Endothelial cell of umbilical vein (primary cell): Measurements from ENCODE around the gene PDE4B. TPM values are rescaled to one million over a fixed set of nuclear protein-coding genes. Genes with fewer than 3 reads are reported as not detected.
"Not testable (repeated sequence)": the region's sequence is repeated elsewhere in the genome, so short reads cannot be mapped to it uniquely, and the experiment has no call there.

ENCODE experiments used
- BruUV-seq: library from RNA; stranded (reverse); fragments of 400-500 nt; replicated peaks from 2 replicates; lab custom pipeline; 2021; lab: Mats Ljungman, UMichigan
- CTCF ChIA-PET: fragments of 300-600, 350-600 bp; sonication (Branson Sonifier 250); formaldehyde crosslinking; loops from one replicate; lab custom pipeline; 2021; ENCODE audit warnings: antibody characterized with exemption, inconsistent platforms; lab: Charles Lee
- POLR2A ChIA-PET: fragments of 300-600, 350-600 bp; sonication (Branson Sonifier 250); formaldehyde crosslinking; loops from one replicate; lab custom pipeline; 2021; ENCODE audit warnings: antibody characterized with exemption, inconsistent platforms; lab: Charles Lee
- DNase-seq: peaks from one replicate; pipeline ENCODE4 v3.0.0-alpha.2; 2011; ENCODE audit warnings: low read depth, low spot score
- FAIRE-seq: peaks from 2 replicates; lab custom pipeline; 2011; peaks lifted over from hg19 to GRCh38; lab: Jason Lieb, UNC
- H2AFZ ChIP-seq: 2 replicates; pipeline ENCODE4 v1.6.0; 2012; ENCODE audit warnings: low read depth, low read length, control low read depth, inconsistent platforms
- H3K27ac ChIP-seq: 2 replicates; pipeline ENCODE4 v1.5.1; 2011; ENCODE audit warnings: low read depth, mild to moderate bottlenecking, control low read depth, low read length, moderate library complexity; ENCODE audit not compliant: insufficient read depth
- H3K27me3 ChIP-seq, 2 experiments: 2 replicates each; pipeline versions ENCODE4 v1.6.0 to v1.6.1; 2011; ENCODE audit warnings: low read length in 2 of 2, mixed read lengths in 1 of 2; ENCODE audit not compliant: control insufficient read depth in 2 of 2, insufficient read depth in 2 of 2
- H3K36me3 ChIP-seq, 2 experiments: 2 replicates in 1 of 2; 3 replicates in 1 of 2; pipeline ENCODE4 v1.5.1; 2011; ENCODE audit warnings: low read length in 2 of 2, mild to moderate bottlenecking in 1 of 2, moderate library complexity in 1 of 2; ENCODE audit not compliant: control insufficient read depth in 2 of 2, insufficient read depth in 2 of 2; ENCODE audit errors: extremely low read depth in 1 of 2
- H3K4me1 ChIP-seq: 3 replicates; pipeline ENCODE4 v1.5.1; 2011; ENCODE audit warnings: mild to moderate bottlenecking, low read length; ENCODE audit not compliant: control insufficient read depth, insufficient read depth; ENCODE audit errors: extremely low read depth
- H3K4me2 ChIP-seq: 2 replicates; pipeline ENCODE4 v1.6.1; 2011; ENCODE audit warnings: low read length, control low read depth, mixed read lengths; ENCODE audit not compliant: insufficient read depth
- H3K4me3 ChIP-seq, 3 experiments: fragments of 200-600 bp in 1 of 3; sonication (generic), shearing (Covaris generic) in 1 of 3; replicated peaks in 1 of 3; 2 replicates each; pipeline ENCODE4 v1.5.1; 2011 to 2016; ENCODE audit warnings: control low read depth in 3 of 3, low read length in 3 of 3, mild to moderate bottlenecking in 2 of 3, inconsistent platforms in 1 of 3, low read depth in 1 of 3, moderate library complexity in 1 of 3; ENCODE audit not compliant: insufficient read depth in 1 of 3
- H3K79me2 ChIP-seq: 2 replicates; pipeline ENCODE4 v1.6.0; 2012; ENCODE audit warnings: low read length, inconsistent platforms; ENCODE audit not compliant: control insufficient read depth, insufficient read depth
- H3K9ac ChIP-seq: replicated peaks from 2 replicates; pipeline ENCODE3; 2011; ENCODE audit warnings: low read length, control low read depth; ENCODE audit not compliant: insufficient read depth; ENCODE audit errors: extremely low read depth
- H3K9me1 ChIP-seq: replicated peaks from 3 replicates; pipeline ENCODE4 v1.6.0; 2011; ENCODE audit warnings: mild to moderate bottlenecking, low read length; ENCODE audit not compliant: control insufficient read depth, insufficient read depth; ENCODE audit errors: extremely low read depth
- H3K9me3 ChIP-seq: replicated peaks from 2 replicates; pipeline ENCODE4 v1.5.1; 2012; ENCODE audit warnings: low read length, inconsistent platforms; ENCODE audit not compliant: control insufficient read depth, insufficient read depth
- H4K20me1 ChIP-seq: replicated peaks from 2 replicates; pipeline ENCODE3; 2011; ENCODE audit warnings: mild to moderate bottlenecking, low read length; ENCODE audit not compliant: control insufficient read depth, insufficient read depth; ENCODE audit errors: extremely low read depth
- FOS ChIP-seq: IDR thresholded peaks from 2 replicates; pipeline ENCODE4 v1.6.1; 2011; ENCODE audit warnings: mild to moderate bottlenecking, low read length, moderate library complexity, borderline replicate concordance; ENCODE audit not compliant: insufficient read depth
- POLR2AphosphoS5 ChIP-seq: IDR thresholded peaks from 2 replicates; pipeline ENCODE4 v1.6.1; 2012; ENCODE audit warnings: low read depth, mild to moderate bottlenecking, control low read depth, low read length, moderate library complexity; ENCODE audit not compliant: insufficient read depth
- dilution Hi-C: fragments of 300-500 bp; cut with MboI; formaldehyde crosslinking; loops from one replicate; pipeline ENCODE4 v1.15.0; 2019; ENCODE audit warnings: low sequenced_read_pairs; ENCODE audit not compliant: extremely low pct_ligation_motif_present
- intact Hi-C: fragments of 100-400 bp; cut with micrococcal nuclease; formaldehyde crosslinking; loops from one replicate; pipeline ENCODE4 v1.10.0; 2022
- polyA plus RNA-seq, 4 experiments: library from polyadenylated mRNA; depleted of rRNA in 3 of 4; stranded (reverse) in 3 of 4; unstranded in 1 of 4; fragments of >200 nt; gene quantifications; 2 replicates each; pipeline versions ENCODE4 v1.2.1 to v1.2.3, GENCODE V29; 2011 to 2012; ENCODE audit warnings: missing spikeins in 1 of 4
- total RNA-seq: library from RNA; stranded (reverse); gene quantifications from 2 replicates; pipeline ENCODE4 v1.2.3, GENCODE V29; 2021
- TF ChIP-seq, protein P1 (sequence below), 2 donors: IDR thresholded peaks; 1 replicate in 1 of 2; 2 replicates in 1 of 2; pipeline ENCODE4 v1.5.1; 2011; ENCODE audit warnings: low read length in 2 of 2, mild to moderate bottlenecking in 2 of 2, moderate library complexity in 2 of 2, control low read depth in 1 of 2, inconsistent platforms in 1 of 2, low read depth in 1 of 2; ENCODE audit not compliant: insufficient read depth in 1 of 2; ENCODE audit errors: extremely low read depth in 1 of 2

The PDE4B gene
- total and polyA plus RNA-seq, 2 donors (not counting 3 experiments of a cell fraction or from before 2014, with no cell fraction given) = 63.5 to 69.8 TPM

DNA sequence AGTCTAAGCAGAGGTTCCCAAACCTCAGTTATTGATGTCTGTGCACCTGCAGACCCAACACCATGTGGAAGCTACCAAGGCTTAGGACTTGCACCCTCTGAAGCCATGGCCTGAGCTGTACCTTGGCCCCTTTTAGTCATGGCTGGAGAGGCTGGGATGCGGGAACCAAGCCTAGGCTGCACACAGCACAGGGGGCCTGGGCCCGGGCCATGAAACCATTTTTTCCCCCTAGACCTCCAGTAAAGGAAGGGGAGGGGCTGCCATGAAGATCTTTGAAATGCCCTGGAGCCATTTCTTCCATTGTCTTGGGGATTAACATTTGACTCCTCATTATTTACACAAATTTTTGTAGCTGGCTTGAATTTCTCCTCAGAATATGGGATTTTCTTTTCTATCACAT, 265.9 kb downstream of the PDE4B start:
- ChIA-PET POLR2A (no interaction called here), CTCF (no interaction called here)
- TF ChIP-seq, protein P1, sequence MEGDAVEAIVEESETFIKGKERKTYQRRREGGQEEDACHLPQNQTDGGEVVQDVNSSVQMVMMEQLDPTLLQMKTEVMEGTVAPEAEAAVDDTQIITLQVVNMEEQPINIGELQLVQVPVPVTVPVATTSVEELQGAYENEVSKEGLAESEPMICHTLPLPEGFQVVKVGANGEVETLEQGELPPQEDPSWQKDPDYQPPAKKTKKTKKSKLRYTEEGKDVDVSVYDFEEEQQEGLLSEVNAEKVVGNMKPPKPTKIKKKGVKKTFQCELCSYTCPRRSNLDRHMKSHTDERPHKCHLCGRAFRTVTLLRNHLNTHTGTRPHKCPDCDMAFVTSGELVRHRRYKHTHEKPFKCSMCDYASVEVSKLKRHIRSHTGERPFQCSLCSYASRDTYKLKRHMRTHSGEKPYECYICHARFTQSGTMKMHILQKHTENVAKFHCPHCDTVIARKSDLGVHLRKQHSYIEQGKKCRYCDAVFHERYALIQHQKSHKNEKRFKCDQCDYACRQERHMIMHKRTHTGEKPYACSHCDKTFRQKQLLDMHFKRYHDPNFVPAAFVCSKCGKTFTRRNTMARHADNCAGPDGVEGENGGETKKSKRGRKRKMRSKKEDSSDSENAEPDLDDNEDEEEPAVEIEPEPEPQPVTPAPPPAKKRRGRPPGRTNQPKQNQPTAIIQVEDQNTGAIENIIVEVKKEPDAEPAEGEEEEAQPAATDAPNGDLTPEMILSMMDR (IDR thresholded peaks at IDR 0.05; ENCODE audit: extremely low read depth in 1 of 2, insufficient read depth in 1 of 2, low read depth in 1 of 2, low read length in 2 of 2) = no peak
- no peak for TF ChIP-seq POLR2AphosphoS5
- TF ChIP-seq FOS = no peak
- Histone ChIP-seq H3K9me3 (no peaks in the 10 kb centered on the region), H3K27ac (no peak overlapping the region), H2AFZ (no peak overlapping the region), H3K4me3 (no peak overlapping the region), H3K4me2 (no peak overlapping the region), H3K27me3 (peaks cover 0 to 7% of the 10 kb centered on the region in 2 experiments), H3K36me3 (no peaks in the 10 kb centered on the region), H3K9me1 (no peaks in the 10 kb centered on the region), H3K79me2 (no peaks in the 10 kb centered on the region), H3K4me1 (no peaks in the 10 kb centered on the region), H4K20me1 (no peaks in the 10 kb centered on the region), H3K9ac (no peak overlapping the region)
- dilution Hi-C loops = no loop called here
- no TSS peak for BruUV-seq
- FAIRE-seq (no peak), DNase-seq (no peak)
- intact Hi-C loops = no loop called here

DNA sequence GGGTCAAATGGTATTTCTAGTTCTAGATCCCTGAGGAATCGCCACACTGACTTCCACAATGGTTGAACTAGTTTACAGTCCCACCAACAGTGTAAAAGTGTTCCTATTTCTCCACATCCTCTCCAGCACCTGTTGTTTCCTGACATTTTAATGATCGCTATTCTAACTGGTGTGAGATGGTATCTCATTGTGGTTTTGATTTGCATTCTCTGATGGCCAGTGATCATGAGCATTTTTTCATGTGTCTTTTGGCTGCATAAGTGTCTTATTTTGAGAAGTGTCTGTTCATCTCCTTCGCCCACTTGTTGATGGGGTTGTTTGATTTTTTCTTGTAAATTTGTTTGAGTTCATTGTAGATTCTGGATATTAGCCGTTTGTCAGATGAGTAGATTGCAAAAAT, 274.5 kb downstream of the PDE4B start:
- POLR2A ChIA-PET, H3K27me3 ChIP-seq, DNase-seq, H3K4me1 ChIP-seq, CTCF ChIA-PET, intact Hi-C loops, H3K4me2 ChIP-seq, dilution Hi-C loops, H3K27ac ChIP-seq, FAIRE-seq, H3K36me3 ChIP-seq, H2AFZ ChIP-seq, BruUV-seq, H3K9me3 ChIP-seq, H3K9ac ChIP-seq, H3K9me1 ChIP-seq, H4K20me1 ChIP-seq, H3K4me3 ChIP-seq, H3K79me2 ChIP-seq: not testable (repeated sequence)
